ENCODE data around the gene CCR8.

Gene CCR8, protein sequence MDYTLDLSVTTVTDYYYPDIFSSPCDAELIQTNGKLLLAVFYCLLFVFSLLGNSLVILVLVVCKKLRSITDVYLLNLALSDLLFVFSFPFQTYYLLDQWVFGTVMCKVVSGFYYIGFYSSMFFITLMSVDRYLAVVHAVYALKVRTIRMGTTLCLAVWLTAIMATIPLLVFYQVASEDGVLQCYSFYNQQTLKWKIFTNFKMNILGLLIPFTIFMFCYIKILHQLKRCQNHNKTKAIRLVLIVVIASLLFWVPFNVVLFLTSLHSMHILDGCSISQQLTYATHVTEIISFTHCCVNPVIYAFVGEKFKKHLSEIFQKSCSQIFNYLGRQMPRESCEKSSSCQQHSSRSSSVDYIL

DNA sequence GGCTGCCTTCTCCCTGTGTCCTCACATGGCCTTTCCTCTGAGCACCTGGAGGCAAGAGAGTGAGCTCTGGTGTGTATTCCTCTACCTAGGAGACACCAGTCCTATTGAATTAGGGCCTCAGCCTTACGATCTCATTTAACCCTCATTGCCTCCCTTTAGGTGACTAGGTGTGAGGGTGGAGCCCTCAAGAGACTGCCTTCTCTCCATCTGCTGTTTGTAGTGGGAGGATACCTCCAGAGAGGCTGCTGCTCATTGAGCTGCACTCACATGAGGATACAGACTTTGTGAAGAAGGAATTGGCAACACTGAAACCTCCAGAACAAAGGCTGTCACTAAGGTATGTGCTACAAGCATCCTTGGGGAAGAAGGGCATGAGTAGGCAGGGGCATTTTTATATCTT lies at the start of gene CCR8:
TSS of gene CCR8 (plus strand) at position 217 of the 400 bp plus-strand sequence. CDS start 2,623 bp downstream, outside the sequence.
- no peak for DNase-seq

DNA sequence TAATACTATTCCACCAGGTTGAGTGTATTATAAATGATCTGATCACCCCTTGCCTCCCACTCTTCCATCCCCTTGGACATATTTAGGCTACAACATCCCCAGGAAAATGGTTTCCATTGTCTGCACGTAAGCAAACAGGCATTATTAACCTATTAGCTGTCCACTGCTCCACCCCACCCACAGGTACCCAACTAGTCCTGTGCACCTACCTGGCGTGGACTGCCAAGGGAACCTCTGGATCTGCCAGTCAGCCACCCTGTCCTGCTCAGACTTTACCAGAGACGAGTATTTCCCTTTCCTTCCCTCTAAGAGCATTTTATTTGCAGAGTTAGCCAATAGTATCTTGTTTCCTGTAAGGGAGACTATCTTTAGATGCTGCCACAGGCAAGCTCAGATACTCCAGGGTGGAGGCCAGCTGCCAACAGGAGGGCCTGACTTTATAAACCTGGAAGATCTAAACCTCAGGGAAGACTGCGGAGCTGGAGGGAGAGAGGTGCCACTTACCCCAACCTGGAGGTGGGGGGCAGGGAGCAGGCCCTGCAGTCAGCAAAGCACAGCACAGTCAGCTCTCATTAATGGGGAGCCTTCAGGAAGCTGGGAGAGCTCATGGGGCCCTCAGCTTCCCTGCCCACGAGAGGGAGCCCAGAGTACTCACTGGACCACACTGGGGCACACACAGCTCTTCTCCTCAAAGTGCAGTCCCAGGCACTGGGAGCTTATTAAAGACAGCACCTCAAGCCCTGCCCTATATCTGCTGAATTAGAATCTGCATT lies 49.6 kb upstream of the CCR8 start, which contains the start of gene CX3CR1:
TSS of gene CX3CR1 (minus strand) at position 292 of the 773 bp plus-strand sequence. CDS start 13,527 bp downstream, outside the sequence.
- DNase-seq = no peak

DNA sequence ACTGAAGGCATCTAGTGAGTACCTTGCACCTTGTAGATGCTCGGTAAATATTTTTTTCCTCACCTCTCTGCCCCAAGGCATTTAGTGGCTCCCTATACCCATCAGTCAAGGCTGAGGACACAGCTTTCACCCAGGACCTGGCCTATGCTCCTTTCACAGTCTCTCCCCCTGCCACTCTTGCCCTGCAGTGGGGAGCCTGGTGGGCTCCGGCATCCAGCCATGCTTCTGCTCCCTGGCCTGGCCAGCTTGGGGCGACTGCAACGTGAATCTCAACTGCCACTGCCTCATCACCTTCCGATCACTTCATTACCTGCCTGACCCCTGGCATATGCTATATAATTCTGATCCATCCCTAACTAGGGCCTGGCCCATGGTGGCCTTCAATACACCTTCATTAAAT lies 48.9 kb upstream of the CCR8 start:
- DNase-seq = no peak

DNA sequence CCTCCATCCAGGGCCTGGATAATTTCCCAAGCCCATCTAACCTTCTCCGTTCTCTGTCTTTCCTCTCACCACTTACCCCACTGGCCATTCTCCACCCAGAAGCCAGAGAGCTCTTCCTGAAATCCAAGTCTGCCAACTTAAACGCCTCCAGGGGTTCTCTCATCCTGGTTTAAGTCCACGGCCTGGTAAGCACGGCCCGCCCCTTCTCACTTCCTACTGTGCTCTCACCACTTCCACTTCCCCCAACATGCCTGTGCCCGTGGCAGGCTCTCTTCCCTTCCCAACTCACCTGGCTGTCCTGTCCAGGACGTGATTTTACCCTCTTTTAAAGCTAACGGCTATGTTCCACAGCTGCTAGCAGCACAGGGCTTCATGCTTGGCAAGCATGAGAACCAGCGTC lies 48.0 kb upstream of the CCR8 start:
- no peak for DNase-seq

DNA sequence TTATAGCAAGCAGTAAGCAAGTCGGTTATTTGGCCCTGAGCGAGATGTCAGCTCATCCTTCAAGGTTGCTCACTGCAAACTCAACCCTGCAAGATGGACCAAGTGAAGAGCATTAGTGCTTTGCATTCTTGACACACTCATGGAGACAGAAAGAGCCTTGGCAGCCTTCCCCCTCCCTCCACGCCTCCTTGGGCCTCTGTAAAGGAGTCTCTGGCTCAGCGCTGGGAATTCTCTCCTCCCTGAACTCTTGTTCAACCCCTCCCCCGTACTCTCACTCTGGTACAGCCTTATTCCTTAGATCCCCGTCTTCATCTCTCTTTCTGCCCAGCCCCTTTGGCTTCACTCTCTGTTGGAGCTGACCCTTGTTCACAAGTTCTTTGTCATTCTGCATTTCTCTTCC lies 47.5 kb upstream of the CCR8 start:
- no peak for DNase-seq

DNA sequence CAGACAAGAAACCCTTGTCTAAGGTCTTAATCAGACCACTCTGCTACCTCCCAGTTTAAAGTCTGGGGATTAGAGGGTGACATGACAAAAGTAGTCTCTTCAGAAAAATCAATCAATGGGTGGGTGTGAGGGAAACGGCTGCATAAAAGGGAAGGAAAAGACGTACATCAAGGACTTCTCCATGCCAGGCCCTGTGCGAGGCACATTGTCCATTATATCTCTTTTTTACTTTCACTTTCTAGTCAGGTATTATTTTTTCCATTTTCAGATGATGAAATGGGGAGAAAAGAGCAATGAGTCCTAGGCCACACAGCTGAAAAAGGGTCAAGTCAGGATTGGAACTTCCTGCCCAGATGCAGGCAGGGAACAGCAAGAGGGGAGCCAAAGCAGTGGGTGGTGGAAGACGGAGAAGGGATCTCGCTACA lies 45.0 kb upstream of the CCR8 start:
- DNase-seq = no peak

DNA sequence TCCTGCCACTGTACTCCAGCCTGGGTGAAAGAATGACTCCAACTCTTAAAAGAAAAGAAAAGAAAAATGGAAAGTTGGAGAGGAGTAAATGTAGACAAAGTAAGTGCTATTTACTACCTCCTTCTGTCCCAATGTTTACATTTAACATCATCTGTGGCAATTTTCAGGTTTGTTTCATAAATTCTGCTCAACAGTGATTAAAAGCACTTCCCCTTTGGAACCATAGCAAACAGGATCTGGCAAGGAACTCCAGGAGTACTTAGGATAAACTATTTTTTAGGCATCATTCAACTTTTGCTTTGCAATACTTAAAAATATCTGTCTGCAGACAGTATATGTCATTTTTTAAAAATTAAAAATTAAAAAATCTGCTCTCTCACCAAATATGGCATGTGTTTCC lies 44.2 kb upstream of the CCR8 start:
- DNase-seq = no peak

DNA sequence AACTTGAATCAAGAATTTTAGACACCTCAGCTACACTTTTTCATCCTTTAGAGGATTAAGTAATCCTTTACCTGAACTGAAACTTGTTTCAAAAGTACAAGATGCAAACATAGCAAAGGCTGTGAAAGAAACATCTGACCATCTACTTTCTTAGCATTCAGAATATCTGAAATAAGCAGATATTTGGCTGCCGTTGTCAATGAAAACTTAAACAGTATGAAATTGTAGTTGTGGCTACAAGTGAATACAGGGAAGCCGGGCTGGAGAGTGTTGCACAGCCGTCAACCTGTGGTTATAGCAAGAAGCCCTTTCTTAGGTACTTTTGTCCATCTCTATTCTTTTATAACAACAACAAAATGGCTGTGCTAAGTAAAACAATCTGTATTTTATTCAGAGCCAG lies 42.7 kb upstream of the CCR8 start:
- no peak for DNase-seq

DNA sequence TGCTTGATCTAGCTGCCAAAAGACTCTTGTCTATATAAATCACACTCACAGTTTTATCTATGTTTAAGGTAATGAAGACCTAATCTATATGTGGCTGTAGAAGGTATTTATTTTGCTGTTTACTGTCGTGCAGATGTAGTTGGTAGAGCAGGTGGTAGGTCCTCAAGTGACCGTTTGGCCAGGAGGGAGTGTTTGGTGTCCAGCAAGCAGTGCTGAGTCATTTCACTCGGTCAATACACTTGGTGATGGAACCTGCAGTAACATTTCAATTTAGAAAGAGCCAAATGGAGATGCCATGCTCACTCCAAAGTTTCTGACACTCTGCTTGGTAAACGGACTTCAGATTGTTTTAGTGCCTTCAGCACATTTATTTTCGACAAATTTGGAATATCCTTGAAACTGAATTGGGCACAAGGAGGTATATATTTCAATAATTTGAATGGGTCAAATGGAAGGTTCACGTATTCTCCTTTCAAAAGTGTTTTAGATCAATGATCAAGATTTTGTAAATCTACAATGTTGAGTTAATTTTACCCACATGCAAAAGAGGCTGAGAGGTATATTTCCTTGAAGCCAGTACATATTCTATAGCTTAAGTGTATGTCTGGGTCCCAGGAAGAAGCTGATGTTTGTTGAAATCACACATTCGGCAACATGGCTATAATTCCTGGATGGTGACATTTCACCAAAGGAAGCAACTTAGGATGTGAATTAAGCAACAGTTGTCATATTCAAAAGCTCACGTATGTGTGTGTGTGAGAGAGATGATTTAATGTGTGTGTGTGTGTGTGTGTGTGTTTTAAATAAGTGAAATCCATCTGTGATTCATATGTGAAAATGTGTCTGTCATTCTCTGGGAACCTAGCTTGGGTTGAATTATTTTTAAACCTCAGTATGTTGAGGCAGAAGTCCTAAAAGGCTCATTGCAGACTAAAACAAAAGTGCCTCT lies 42.0 kb upstream of the CCR8 start:
- no peak for DNase-seq

DNA sequence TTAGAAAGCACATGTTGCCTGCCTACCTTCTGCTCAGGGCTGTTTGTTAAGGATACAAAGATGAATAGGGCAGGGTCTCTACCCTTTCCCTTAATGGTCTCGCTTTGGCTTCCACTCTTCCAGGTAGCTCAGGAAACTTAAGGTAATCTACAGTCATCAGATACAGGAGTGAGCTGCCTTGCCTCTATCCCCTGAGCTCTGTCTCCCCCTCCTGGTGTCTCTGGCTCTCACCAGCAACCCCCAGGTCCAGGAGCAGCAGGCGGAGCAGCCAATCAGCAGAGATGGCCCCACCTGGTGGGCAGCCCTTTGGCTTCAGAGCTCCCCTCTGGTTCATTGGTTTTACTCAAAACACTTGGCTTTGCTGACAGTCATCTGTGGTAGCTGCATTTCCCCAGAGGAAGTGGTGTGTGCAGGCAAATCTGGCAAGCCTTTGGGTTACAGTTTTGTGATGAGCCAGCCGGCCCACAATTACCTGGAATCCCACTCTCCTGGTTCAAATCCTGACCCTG lies 41.2 kb upstream of the CCR8 start:
- DNase-seq = peak; percentile 86

DNA sequence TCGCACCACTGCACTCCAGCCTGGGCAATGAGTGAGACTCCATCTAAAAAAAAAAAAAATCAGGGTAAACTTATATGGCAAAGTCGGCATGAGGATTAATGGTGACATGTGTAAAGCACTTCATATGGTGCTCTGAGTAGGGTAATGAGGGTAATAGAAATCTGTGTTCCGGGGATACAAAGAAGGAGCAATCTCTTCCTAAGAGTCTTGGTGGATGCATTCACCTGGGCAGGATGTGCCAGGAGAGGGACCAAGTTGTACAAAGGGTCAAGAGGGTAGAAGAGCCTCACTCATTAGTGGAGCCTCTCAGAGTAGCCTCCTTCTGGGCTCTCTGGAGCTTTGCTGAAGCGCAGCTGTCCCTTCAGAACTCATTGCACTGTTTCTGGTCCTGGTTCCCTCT lies 40.4 kb upstream of the CCR8 start:
- no peak for DNase-seq

DNA sequence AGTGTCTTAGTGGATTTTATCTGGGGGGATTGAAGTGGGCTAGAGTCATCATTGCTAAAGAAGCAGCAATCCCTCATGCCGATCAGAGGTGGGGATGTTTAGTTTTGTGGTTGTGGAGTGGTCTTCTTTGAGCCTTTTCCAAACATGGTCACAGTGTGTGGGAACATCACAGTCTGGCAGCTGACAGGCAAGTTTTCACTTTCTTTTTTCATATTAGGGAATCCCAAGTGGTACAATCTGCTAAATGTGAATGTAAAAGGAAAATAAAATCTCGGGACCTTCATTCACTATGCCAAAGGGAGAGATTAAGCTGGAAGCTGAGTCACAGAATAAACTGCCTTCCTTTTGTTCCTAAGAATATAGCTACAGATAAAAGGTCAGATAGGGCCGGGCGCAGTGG lies 39.3 kb upstream of the CCR8 start:
- DNase-seq = no peak

DNA sequence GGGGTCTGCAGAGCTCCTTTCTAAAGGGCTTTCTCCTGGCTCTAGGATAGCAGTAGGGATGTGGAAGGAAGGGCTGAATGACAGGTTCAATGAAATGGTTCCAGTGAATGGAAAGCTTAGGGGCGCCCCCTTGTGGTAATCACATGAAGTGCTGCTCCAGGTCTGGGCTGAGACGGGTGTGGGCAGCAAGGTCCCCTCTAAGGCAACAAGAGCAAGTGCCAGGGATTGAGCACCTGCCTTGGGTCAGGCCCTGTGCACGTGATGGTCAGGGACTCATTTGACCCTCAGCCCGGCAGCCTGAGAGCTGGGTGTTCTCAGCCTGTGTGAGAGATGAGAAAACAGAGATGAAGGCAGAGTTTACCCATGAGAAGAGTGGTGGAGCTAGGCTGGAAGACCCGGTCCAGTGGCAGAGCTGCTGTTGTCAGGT lies 37.6 kb upstream of the CCR8 start:
- peak; percentile 77 for DNase-seq

DNA sequence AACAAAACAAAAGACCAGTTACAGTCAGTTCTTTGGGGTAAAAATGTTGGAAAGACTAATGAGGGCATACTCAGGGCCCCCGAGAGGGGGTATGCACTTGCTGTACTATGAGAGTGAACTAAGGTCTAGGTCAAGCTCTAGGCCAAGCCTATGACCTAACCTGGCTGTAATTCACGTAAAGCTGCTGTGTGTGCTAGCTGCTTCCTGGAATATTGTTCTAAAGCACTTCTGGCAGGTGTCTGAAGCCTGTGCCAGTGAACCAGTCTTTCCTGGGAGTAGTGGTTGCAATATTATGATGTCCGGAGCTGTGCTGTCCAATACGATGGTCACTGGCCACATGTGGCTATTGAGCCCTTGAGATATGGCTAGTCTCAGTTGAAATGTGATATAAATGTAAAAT lies 36.5 kb upstream of the CCR8 start:
- DNase-seq = no peak

DNA sequence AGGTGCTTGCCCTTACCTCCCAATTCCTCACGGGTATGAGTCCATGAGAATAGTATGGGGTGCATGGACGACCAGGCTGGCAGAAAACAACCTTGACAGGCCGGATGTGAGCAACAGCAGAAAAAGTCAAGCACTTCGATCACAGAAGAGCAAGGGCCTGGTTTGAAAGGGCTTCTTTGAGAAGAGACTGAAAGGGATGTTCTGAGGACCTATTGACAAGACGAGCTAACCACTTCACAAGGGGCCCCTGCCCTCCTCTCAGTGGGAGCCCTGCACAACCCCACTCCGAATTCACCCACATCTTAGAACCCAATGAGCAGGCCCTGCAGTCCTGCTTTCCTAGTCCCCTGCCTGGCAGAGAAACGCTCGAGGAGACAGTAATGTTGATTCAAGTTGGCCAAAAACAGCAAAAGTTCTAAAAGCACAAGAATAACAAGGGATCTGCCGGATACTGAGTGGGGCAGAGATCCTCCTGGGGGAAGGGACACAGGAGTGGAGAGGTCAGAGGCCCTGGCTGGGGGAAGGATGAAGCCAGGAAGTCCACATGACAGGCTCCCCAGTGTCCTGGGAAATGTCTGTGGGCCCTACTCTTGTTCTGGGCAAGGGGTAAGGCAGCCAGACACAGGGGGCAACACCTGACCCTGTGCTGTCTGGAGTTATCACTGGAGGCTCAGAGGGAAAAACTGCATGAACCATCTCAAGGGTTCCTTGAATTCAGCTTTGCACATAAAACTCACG lies 34.9 kb upstream of the CCR8 start:
- peak; percentile 54 for DNase-seq

DNA sequence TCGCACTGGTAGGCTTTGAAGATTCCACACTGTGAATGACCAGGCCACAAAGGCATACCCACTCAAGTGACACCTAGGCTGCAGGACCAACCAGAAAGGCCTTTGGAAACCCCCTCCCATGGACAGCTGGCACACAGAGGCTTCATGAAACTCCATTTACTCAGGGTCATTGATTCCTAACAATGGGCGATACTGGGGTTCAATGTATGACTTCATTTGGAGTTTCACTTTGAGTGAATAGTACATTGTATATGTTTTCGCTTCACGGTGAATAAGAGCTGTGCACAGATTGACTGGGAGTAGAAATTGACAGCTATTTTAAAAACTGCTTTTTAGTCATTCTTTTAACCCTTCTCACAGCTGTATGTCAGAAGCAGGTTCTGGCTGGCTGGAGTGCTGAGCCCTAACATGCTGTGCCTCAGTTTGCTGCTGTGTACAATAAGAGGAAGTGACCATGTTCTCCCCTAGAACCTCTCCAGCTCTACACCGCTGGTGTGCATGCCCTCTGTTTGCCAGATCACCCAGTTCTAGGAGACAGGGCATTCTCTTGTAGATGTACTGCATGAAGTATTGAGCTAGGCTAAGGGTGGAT lies 34.2 kb upstream of the CCR8 start:
- no peak for DNase-seq

DNA sequence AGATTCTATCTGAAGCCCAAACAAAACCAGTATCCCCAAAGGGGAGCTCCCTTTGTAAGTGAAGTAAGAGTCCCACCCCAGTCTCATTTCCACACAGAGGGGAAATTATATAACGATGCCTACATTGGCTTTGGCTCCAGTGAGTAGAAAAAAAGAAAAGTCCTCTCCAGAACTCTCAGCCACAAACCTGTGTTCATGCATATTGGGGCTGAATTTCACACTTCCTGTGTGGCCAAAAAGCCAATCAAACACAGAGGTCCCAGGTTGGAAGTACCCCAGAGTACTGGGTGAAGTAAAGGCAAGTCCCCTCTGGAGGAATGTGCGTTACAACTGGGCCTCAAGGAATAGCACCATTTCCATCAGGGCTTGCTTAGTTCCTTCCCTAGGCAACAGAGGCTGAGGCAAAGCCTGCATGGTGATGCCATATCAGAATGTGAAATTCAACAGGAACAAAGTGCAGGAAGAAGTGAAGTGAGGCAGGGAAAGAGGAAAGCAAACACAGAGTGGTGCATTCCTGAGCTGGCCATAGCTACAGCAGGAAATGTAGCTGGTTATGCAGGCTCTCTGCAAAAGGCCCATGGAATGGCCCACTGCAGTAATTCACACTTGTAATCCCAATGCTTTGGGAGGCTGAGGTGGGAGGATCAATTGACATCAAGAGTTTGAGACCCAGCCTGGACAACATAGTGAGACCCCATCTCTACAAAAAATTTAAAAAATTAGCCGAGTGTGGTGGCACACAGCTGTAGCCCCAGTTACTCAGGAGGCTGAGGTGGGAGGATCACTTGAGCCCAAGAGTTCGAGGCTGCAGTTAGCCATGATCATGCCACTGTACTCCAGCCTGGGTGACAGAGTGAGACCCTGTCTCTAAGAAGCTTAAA lies 33.1 kb upstream of the CCR8 start:
- DNase-seq = no peak

DNA sequence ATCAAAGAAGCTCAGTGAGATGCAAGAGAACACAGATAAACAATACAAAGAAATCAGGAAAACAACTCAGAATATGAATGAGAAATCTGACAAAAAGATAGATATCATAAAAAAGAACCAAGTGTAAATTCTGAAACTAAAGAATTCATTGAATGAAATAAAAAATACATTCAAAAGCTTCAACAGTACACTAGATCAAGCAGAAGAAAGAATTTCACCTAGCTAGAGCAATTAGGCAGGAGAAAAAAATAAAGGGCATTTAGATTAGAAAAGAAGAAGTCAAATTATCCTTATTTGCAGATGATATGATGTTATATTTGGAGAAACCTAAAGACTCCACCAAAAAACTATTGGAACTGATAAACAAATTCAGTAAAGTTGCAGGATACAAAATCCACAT lies 30.2 kb upstream of the CCR8 start:
- no peak for DNase-seq

DNA sequence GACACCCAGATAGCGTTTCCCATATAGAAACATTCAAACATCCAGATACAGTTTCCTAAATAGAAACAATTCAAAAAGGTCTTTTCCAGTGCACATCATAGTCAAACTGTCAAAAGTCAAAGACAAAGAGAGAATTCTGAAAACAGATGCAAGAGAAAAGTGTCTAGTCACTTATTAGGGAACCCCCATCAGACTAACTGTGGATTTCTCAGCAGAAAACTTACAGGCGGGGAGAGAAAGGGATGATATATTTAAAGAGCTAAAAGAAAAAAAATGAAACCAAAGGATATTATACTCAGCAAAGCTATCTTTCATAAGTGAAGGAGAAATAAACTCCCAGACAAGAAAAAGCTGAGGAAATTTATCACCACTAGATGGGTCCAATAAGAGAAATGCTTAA lies 27.3 kb upstream of the CCR8 start:
- no peak for DNase-seq

DNA sequence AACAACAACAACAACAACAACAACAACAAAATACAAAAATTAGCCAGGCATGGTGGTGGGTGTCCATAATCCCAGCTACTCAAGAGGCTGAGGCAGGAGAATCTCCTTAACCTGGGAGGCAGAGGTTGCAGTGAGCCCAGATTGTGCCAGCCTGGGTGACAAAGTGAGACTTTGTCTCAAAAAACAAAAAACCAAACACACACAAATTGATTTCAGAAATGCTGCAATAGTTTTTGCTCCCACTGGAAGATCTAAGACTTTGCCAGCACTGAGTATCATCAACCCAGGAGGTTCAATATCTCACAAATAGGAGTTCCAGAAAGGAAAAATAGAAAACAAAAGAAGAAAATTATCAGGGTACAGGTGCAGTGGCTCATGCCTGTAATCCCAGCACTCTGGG lies 16.2 kb upstream of the CCR8 start:
- no peak for DNase-seq

DNA sequence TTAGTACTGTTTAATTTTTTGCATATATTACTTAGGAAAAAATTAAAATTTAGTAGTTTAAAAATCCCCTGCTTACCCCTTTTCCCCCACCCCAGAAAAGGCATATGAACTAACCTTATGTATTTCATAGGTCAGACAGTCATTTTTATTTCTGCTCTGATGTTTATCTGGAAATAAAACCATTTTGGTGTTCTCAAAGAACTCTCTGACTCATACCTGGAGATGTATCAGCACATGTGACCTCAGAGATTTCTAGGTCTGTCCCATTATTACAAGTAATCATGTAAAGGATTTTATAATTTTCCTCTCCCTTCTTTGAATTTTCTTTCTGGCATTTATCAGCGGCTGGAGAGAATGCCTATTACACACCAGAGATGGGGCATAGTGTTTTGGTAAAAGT lies 14.1 kb upstream of the CCR8 start:
- no peak for DNase-seq
